NCI-H1048 (cell line): ENCODE data around the gene PDGFA.

Source experiments
- DNase-seq: peaks from one replicate; lab custom pipeline; 2025; lab: John Stamatoyannopoulos, UW

PDGFA gene

GRCh38 chr7:503575-504111, 16.0 kb downstream of the PDGFA start:
- DNase-seq = no peak

GRCh38 chr7:502296-502695, 17.4 kb downstream of the PDGFA start:
- no peak for DNase-seq

- no peak for DNase-seq
Measured at GRCh38 chr7:501526-501925, 18.1 kb downstream of the PDGFA start.

- no peak for DNase-seq
Measured at GRCh38 chr7:500521-501420, 18.9 kb downstream of the PDGFA start.

- no peak for DNase-seq
Measured at GRCh38 chr7:499853-500485, 19.7 kb downstream of the PDGFA start.

- DNase-seq = no peak
Measured at GRCh38 chr7:498678-499641, 20.7 kb downstream of the PDGFA start.

- no peak for DNase-seq
Measured at GRCh38 chr7:497946-498655, 21.5 kb downstream of the PDGFA start.

GRCh38 chr7:497346-497745, 22.3 kb downstream of the PDGFA start:
- DNase-seq = no peak

GRCh38 chr7:496528-497295, 22.9 kb downstream of the PDGFA start:
- no peak for DNase-seq

GRCh38 chr7:495761-496321, 23.8 kb downstream of the PDGFA start:
- no peak for DNase-seq

- DNase-seq = no peak
Measured at GRCh38 chr7:495326-495725, 24.3 kb downstream of the PDGFA start.

- no peak for DNase-seq
Measured at GRCh38 chr7:494906-495305, 24.7 kb downstream of the PDGFA start.

GRCh38 chr7:494259-494687, 25.4 kb downstream of the PDGFA start:
- DNase-seq = no peak

- DNase-seq = no peak
Measured at GRCh38 chr7:493661-494251, 25.9 kb downstream of the PDGFA start.

- DNase-seq = no peak
Measured at GRCh38 chr7:492714-493065, 27.0 kb downstream of the PDGFA start.

GRCh38 chr7:491958-492713, 27.5 kb downstream of the PDGFA start:
- DNase-seq = no peak

- DNase-seq = no peak
Measured at GRCh38 chr7:491292-491957, 28.2 kb downstream of the PDGFA start.

GRCh38 chr7:490461-491291, 29.0 kb downstream of the PDGFA start:
- no peak for DNase-seq
